ENCODE results near the gene MSANTD2.

The MSANTD2 gene

DNA sequence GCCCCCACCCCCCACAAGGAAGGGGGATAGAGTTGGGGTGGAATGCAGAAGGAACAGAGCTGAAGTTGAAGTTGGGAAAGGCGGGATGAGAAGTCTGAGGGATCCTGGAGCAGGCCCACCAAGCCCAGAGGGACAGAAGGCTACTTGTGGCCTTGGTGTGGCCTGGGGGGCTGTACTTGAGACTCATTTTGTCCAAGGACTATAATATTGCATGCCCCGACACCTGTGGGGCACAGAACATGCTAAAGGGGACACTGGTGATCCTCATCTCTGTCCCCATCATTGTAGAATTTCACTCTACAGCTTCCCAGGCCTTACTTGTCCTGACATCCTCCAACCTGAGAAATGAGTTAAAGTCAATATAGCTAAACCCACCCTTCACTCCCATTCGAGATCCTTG, 39.4 kb downstream of the MSANTD2 start:
- Histone ChIP-seq H3K9me3 (ENCODE audit: control insufficient read depth in 2 of 2, low read length in 2 of 2) (no peaks in the 10 kb centered on the region), H3K9ac (ENCODE audit: low read length in 2 of 2) (peak overlapping the region; percentile 36 to 45), H3K27ac (ENCODE audit: low read length) (peak overlapping the region; percentile 55), H3K27me3 (ENCODE audit: control insufficient read depth in 1 of 2, insufficient read depth in 2 of 2, low read length in 2 of 2) (peaks cover 53 to 67% of the 10 kb centered on the region in 2 donors), H3K4me1 (ENCODE audit: control insufficient read depth, insufficient read depth, low read length) (peaks cover 43% of the 10 kb centered on the region), H3K4me3 (ENCODE audit: low read length in 2 of 2) (peak overlapping the region; percentile 46 to 77), H3K36me3 (ENCODE audit: control insufficient read depth in 2 of 2, insufficient read depth in 2 of 2, low read length in 2 of 2) (peaks cover 0 to 4% of the 10 kb centered on the region in 2 donors)

DNA sequence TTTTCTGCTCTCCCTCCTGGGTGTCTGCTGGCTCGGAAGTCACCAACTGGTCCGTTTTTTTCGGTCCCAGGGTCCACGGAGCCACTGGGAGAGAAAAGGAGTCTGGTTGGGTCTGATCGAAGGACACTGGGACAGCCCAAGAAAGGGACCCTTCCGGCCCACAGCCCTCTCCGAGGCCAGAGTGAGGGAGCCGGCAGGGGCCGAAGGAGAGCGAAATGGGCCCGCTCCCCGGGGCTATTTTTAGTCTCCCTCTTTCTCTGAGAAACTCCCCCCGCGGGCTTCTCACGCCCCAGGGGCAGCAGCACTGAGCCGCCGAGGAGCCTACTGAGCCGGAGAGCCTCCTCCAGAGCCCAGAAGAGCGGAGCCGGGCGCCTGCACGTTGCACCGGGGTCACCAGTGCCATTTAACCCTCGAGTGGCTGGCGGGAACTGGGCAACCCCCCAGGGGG, 40.0 kb downstream of the MSANTD2 start:
- H3K9ac ChIP-seq (ENCODE audit: low read length in 2 of 2), result peak overlapping the region in 1 of 2 donors; percentile 45
- H3K4me3 ChIP-seq (ENCODE audit: low read length in 2 of 2), result peak overlapping the region; percentile 46 to 77
- H3K36me3 ChIP-seq (ENCODE audit: control insufficient read depth in 2 of 2, insufficient read depth in 2 of 2, low read length in 2 of 2), result peaks cover 0 to 4% of the 10 kb centered on the region in 2 donors
- peak overlapping the region; percentile 55 for H3K27ac ChIP-seq (ENCODE audit: low read length)
- H3K27me3 ChIP-seq (ENCODE audit: control insufficient read depth in 1 of 2, insufficient read depth in 2 of 2, low read length in 2 of 2), result peaks cover 53 to 67% of the 10 kb centered on the region in 2 donors
- peaks cover 43% of the 10 kb centered on the region for H3K4me1 ChIP-seq (ENCODE audit: control insufficient read depth, insufficient read depth, low read length)
- H3K9me3 ChIP-seq (ENCODE audit: control insufficient read depth in 2 of 2, low read length in 2 of 2), result no peaks in the 10 kb centered on the region

DNA sequence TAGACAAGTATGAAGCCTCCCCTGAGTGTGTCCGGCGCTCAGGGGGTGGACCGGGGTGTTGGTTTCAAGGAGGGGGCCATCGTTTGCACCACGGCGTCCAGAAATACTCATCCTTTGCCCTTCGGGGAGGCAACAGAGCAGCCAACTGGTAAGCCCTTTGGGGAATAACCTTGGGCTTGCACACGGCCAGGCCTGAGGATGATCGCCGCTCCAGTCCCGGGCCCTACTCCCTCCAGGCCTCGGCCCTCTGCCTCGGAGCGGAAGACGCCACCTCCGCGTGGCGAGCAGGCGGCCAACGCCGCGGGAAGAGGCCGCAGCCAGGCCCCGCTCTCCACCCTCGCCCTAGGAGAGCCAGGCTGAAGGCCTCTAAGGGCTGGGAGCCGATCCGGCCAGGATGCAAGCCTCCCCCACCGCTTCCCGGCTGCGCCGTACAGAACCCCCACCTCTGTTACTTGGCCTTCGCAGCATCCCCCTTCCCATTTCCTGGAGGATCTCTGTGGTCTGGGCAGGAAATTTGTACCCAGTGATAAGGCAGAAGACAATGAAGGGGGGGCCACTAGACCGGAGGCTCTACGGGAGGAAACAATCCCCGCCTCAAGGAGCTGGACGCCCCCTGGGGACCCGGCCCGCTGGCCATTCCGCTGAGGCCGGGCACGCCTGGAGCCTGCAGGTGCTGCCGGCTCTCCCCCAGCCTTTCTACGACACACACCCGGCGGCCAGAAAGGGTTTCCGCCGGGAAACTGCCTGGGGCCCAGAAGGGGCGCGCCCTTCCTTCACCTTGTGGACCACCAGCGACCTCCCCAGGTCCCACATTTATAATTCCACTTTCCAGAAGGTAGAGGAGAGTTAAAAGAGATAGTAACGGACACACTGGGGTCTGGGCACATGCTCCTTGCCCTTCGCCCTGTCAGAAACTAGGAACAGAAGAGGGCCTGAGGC, 40.7 kb downstream of the MSANTD2 start:
- peak overlapping the region in 1 of 2 donors; percentile 77 for H3K4me3 ChIP-seq (ENCODE audit: low read length in 2 of 2)
- H3K36me3 ChIP-seq (ENCODE audit: control insufficient read depth in 2 of 2, insufficient read depth in 2 of 2, low read length in 2 of 2), result no peaks in the 10 kb centered on the region
- H3K9ac ChIP-seq (ENCODE audit: low read length in 2 of 2), result peak overlapping the region in 1 of 2 donors; percentile 45
- peaks cover 57 to 67% of the 10 kb centered on the region in 2 donors for H3K27me3 ChIP-seq (ENCODE audit: control insufficient read depth in 1 of 2, insufficient read depth in 2 of 2, low read length in 2 of 2)
- peaks cover 43% of the 10 kb centered on the region for H3K4me1 ChIP-seq (ENCODE audit: control insufficient read depth, insufficient read depth, low read length)
- no peaks in the 10 kb centered on the region for H3K9me3 ChIP-seq (ENCODE audit: control insufficient read depth in 2 of 2, low read length in 2 of 2)
- peak overlapping the region; percentile 55 for H3K27ac ChIP-seq (ENCODE audit: low read length)

DNA sequence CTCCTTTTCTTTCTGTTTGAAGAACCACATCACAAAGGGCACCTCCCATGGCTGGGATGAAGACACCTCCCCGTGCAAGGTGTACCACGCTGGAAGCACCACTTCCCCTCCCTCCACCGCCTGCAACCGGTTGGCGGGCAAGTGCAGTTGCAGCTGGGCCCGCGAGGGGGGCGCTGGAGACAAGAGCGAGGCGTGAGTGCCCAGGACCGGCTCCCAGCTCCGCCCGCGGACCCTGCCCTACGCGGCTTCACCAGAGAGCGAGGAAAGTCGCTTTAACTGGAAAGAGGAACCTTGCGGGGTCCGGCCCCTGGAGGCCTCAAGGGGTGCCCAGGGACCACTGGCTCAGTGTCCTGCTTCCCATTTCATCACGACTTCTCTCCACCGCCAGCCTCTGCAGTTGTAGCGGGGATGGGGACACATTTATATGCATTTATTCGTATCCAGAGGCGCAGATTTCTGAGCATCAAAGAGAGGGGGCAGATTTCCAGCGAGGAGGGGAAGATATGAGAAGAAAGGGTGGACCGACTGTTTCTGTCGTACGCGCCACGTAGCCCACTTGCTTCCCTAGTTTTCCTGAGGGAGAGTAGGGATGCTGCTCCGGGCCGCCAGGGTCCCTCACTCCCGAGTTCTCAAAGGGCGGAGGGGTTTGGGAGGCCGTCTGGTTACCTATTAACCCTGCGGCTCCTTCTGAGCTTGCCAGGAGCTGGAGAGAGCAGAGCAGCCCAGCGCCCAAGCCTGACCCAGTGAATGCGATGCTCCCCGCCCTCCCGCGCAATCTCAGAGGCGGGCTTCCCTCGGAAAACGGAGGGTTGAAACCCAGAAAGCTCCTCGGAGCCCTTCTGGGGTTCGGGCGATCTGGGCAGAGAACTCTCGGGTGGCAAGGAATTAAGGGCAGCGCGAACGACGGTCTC, 41.6 kb downstream of the MSANTD2 start:
- Histone ChIP-seq H3K9me3 (ENCODE audit: control insufficient read depth in 2 of 2, low read length in 2 of 2) (no peaks in the 10 kb centered on the region), H3K4me3 (ENCODE audit: low read length in 2 of 2) (peak overlapping the region; percentile 65 to 77), H3K36me3 (ENCODE audit: control insufficient read depth in 2 of 2, insufficient read depth in 2 of 2, low read length in 2 of 2) (no peaks in the 10 kb centered on the region), H3K4me1 (ENCODE audit: control insufficient read depth, insufficient read depth, low read length) (peaks cover 43% of the 10 kb centered on the region), H3K27me3 (ENCODE audit: control insufficient read depth in 1 of 2, insufficient read depth in 2 of 2, low read length in 2 of 2) (peaks cover 61 to 74% of the 10 kb centered on the region in 2 donors), H3K9ac (ENCODE audit: low read length in 2 of 2) (peak overlapping the region; percentile 5 to 22), H3K27ac (ENCODE audit: low read length) (peak overlapping the region; percentile 18)

DNA sequence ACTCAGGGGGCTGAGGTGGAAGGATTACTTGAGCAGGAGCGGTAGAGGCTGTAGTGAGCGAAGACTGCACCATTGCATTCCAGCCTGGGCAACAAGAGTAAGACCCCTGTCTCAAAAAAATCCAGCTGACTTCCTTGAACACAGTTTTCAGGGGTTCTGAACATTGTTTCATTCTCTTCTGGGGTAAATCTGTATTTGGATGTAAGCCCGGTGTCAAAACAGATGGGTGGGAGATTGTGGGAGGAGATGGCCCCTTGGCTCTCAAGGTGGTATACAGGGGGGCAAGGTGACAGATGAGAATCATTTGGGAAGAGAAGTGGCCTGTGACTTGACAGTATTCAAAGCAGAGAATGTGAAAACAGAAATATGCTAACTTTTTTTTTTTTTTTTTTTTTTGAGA, 42.9 kb downstream of the MSANTD2 start:
- Histone ChIP-seq H3K27me3 (ENCODE audit: control insufficient read depth in 1 of 2, insufficient read depth in 2 of 2, low read length in 2 of 2) (peaks cover 60 to 72% of the 10 kb centered on the region in 2 donors), H3K36me3 (ENCODE audit: control insufficient read depth in 2 of 2, insufficient read depth in 2 of 2, low read length in 2 of 2) (no peaks in the 10 kb centered on the region), H3K9me3 (ENCODE audit: control insufficient read depth in 2 of 2, low read length in 2 of 2) (no peaks in the 10 kb centered on the region), H3K4me1 (ENCODE audit: control insufficient read depth, insufficient read depth, low read length) (peaks cover 33% of the 10 kb centered on the region), H3K4me3 (ENCODE audit: low read length in 2 of 2) (no peak overlapping the region), H3K27ac (ENCODE audit: low read length) (no peak overlapping the region), H3K9ac (ENCODE audit: low read length in 2 of 2) (no peak overlapping the region)

DNA sequence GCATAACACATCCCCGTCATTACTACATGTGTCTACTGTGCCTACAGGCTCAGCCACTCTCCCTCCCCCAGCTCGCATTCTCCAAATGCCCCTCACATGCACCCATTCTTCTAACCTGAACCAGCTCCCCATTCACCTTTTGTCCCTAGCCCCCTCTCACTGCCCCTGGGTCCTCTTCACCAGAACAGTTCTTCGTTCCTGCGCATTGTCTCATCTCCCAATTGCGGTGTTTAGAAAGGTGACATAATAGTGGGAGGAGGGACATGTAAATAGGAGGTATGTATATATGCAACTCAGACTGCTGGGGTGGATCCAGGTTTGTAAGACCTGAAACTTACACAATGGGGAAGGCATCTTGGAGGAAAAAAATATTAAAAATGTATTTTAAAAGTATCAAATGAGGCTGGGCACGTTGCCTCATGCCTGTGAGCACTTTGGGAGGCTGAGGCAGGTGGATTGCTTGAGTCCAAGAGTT, 43.4 kb downstream of the MSANTD2 start:
- no peaks in the 10 kb centered on the region for H3K36me3 ChIP-seq (ENCODE audit: control insufficient read depth in 2 of 2, insufficient read depth in 2 of 2, low read length in 2 of 2)

DNA sequence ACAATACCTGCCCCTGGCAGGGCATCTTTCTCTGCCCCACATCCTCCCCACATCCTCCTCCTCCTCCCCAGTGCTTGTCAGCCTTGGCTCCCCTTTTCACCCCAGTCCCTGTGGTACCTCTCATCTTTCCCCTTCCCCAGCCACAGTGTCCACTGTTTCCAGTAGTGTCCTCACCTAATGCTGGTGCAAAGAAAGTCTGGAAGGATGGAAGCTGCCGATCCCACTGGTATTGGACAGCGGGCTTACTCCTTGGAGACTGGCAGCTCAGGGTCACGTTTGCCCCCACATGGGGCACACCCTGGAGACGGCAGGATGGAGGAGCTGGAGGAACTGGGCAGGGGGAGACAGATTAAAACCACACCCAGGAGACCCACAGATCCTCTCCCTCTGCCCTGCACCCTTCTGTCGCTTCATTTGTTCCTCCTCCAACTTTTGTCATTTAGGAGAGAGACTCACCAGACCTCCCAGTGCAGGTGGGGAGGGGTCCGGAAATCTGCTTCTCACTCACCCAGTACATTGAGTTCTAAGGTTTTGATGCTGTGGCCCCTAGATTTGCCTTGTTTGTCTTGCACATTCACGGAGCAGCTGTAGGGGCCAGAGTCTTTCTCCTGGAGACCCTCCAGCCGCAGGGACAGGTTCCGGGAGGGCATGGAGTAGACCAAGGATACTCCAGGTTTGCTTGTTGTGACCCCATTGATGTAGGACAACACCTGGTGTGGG, 44.0 kb downstream of the MSANTD2 start:
- H3K4me3 ChIP-seq (ENCODE audit: low read length in 2 of 2), result no peak overlapping the region
- peaks cover 28% of the 10 kb centered on the region for H3K4me1 ChIP-seq (ENCODE audit: control insufficient read depth, insufficient read depth, low read length)
- no peak overlapping the region for H3K9ac ChIP-seq (ENCODE audit: low read length in 2 of 2)
- H3K36me3 ChIP-seq (ENCODE audit: control insufficient read depth in 2 of 2, insufficient read depth in 2 of 2, low read length in 2 of 2), result no peaks in the 10 kb centered on the region
- H3K27ac ChIP-seq (ENCODE audit: low read length), result no peak overlapping the region
- H3K27me3 ChIP-seq (ENCODE audit: control insufficient read depth in 1 of 2, insufficient read depth in 2 of 2, low read length in 2 of 2), result peaks cover 64 to 72% of the 10 kb centered on the region in 2 donors
- no peaks in the 10 kb centered on the region for H3K9me3 ChIP-seq (ENCODE audit: control insufficient read depth in 2 of 2, low read length in 2 of 2)

More for the DNA sequence above, 43.4 kb downstream of the MSANTD2 start:
- no peak overlapping the region for H3K27ac ChIP-seq (ENCODE audit: low read length)
- H3K27me3 ChIP-seq (ENCODE audit: control insufficient read depth in 1 of 2, insufficient read depth in 2 of 2, low read length in 2 of 2), result peaks cover 63 to 72% of the 10 kb centered on the region in 2 donors
- peaks cover 32% of the 10 kb centered on the region for H3K4me1 ChIP-seq (ENCODE audit: control insufficient read depth, insufficient read depth, low read length)
- no peak overlapping the region for H3K4me3 ChIP-seq (ENCODE audit: low read length in 2 of 2)
- H3K9ac ChIP-seq (ENCODE audit: low read length in 2 of 2), result no peak overlapping the region
- no peaks in the 10 kb centered on the region for H3K9me3 ChIP-seq (ENCODE audit: control insufficient read depth in 2 of 2, low read length in 2 of 2)

DNA sequence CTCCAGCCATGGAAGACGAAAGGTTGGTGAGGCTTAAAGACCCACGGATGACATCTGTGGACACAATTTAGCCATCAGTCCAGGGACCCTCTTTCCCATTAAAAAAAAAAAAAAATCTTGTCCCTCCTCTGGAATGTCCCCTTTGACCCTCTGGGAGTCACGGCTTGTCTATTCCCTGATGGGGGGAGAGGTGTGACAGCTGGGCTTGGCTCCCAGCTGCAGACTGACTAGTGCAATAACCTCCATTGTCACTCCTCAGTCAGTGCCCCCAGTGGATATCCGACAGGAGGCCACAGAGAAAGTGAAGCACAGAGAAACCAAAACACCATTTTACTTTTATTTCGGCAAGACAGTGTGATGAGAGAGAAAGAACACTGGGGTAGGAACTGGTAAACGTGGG, 45.5 kb downstream of the MSANTD2 start:
- Histone ChIP-seq H3K4me3 (ENCODE audit: low read length in 2 of 2) (no peak overlapping the region), H3K27me3 (ENCODE audit: control insufficient read depth in 1 of 2, insufficient read depth in 2 of 2, low read length in 2 of 2) (peaks cover 58 to 64% of the 10 kb centered on the region in 2 donors), H3K4me1 (ENCODE audit: control insufficient read depth, insufficient read depth, low read length) (peaks cover 20% of the 10 kb centered on the region), H3K27ac (ENCODE audit: low read length) (no peak overlapping the region), H3K9me3 (ENCODE audit: control insufficient read depth in 2 of 2, low read length in 2 of 2) (no peaks in the 10 kb centered on the region), H3K36me3 (ENCODE audit: control insufficient read depth in 2 of 2, insufficient read depth in 2 of 2, low read length in 2 of 2) (no peaks in the 10 kb centered on the region), H3K9ac (ENCODE audit: low read length in 2 of 2) (no peak overlapping the region)

DNA sequence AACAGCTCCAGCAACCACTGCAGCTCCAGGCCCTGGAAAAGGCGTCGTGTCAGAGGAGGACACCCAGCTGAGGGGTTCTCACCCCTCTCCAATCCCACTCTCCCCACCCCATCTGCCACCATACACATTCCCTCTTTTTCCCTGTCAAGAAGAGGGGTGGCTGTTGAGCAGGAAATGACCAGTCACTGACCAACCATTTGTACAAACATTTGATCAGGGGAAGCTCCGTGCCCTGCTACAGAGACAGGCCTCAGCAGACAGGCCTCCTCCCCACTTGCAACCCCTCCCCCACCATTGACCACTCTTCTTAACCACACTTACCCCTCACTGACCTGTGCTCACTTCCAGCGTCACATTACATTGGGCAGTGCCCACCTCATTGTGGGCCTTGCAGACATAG, 45.9 kb downstream of the MSANTD2 start:
- Histone ChIP-seq H3K36me3 (ENCODE audit: control insufficient read depth in 2 of 2, insufficient read depth in 2 of 2, low read length in 2 of 2) (no peaks in the 10 kb centered on the region), H3K9me3 (ENCODE audit: control insufficient read depth in 2 of 2, low read length in 2 of 2) (no peaks in the 10 kb centered on the region), H3K27me3 (ENCODE audit: control insufficient read depth in 1 of 2, insufficient read depth in 2 of 2, low read length in 2 of 2) (peaks cover 59 to 60% of the 10 kb centered on the region in 2 donors), H3K4me3 (ENCODE audit: low read length in 2 of 2) (no peak overlapping the region), H3K4me1 (ENCODE audit: control insufficient read depth, insufficient read depth, low read length) (peaks cover 19% of the 10 kb centered on the region), H3K27ac (ENCODE audit: low read length) (no peak overlapping the region), H3K9ac (ENCODE audit: low read length in 2 of 2) (no peak overlapping the region)

DNA sequence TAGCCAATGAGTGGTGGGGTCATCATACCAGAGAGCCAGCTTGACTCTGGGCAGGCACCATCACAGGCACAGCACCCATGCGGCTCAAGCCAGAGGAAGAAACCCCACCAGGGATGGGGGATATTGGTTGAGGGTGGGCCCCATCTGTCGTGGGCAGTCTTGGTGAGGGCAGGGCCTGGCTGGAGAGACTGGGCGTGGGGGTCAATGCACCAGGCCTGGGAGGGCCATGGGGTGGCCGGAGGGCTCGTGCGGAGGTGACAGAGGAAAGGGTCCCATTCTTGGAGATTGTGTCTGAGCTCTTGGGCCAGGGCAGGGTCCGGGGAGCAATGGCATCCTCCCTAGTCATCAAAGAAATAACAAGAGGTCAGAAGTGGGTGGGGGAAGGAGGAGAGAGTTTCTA, 46.6 kb downstream of the MSANTD2 start:
- no peaks in the 10 kb centered on the region for H3K36me3 ChIP-seq (ENCODE audit: control insufficient read depth in 2 of 2, insufficient read depth in 2 of 2, low read length in 2 of 2)
- H3K9ac ChIP-seq (ENCODE audit: low read length in 2 of 2), result no peak overlapping the region
- no peak overlapping the region for H3K27ac ChIP-seq (ENCODE audit: low read length)
- H3K4me3 ChIP-seq (ENCODE audit: low read length in 2 of 2), result no peak overlapping the region
- peaks cover 59 to 60% of the 10 kb centered on the region in 2 donors for H3K27me3 ChIP-seq (ENCODE audit: control insufficient read depth in 1 of 2, insufficient read depth in 2 of 2, low read length in 2 of 2)
- H3K9me3 ChIP-seq (ENCODE audit: control insufficient read depth in 2 of 2, low read length in 2 of 2), result no peaks in the 10 kb centered on the region
- H3K4me1 ChIP-seq (ENCODE audit: control insufficient read depth, insufficient read depth, low read length), result peaks cover 12% of the 10 kb centered on the region
